Cardiac muscle cell (in vitro differentiated cells and primary cell): ENCODE data around the gene PILRA. TPM values are rescaled to one million over a fixed set of nuclear protein-coding genes. Genes with fewer than 3 reads are reported as not detected.
"Not testable (repeated sequence)": the region's sequence is repeated elsewhere in the genome, so short reads cannot be mapped to it uniquely, and the experiment has no call there.

Experiments used
- DNase-seq, 2 donors: peaks; one replicate each; pipeline versions ENCODE4 v3.0.0 to v3.0.0-alpha.2; 2010 to 2017; ENCODE audit warnings: low read depth in 1 of 2, low spot score in 1 of 2
- H3K27ac ChIP-seq: fragments of 200-600 bp; sonication (generic); 2 replicates; pipeline ENCODE4 v1.5.1; 2016
- H3K27me3 ChIP-seq: fragments of 200-600 bp; sonication (generic); 2 replicates; pipeline ENCODE4 v1.6.0; 2016; ENCODE audit warnings: control low read depth
- H3K36me3 ChIP-seq: fragments of 200-600 bp; sonication (generic); 2 replicates; pipeline ENCODE4 v1.5.1; 2016; ENCODE audit warnings: control low read depth
- H3K4me1 ChIP-seq: fragments of 200-600 bp; sonication (generic); 2 replicates; pipeline ENCODE4 v1.8.1; 2017; ENCODE audit warnings: low read depth, mild to moderate bottlenecking, mixed run types
- H3K4me3 ChIP-seq: fragments of 200-600 bp; sonication (generic); 2 replicates; pipeline ENCODE4 v1.5.1; 2016; ENCODE audit warnings: mild to moderate bottlenecking
- H3K9me3 ChIP-seq: fragments of 200-600 bp; sonication (generic); 2 replicates; pipeline ENCODE4 v1.5.1; 2017; ENCODE audit warnings: low read depth, mild to moderate bottlenecking, control low read depth
- polyA plus RNA-seq: library from polyadenylated mRNA; unstranded; fragments of >200 nt; fragmentation: Nextera tagmentation; extraction: Ambion mirVana; gene quantifications from 2 replicates; pipeline ENCODE4 v1.2.1, GENCODE V29; 2016
- total RNA-seq: library from RNA; depleted of rRNA; stranded (reverse); fragments of >200 nt; gene quantifications from 2 replicates; pipeline ENCODE4 v1.2.3, GENCODE V29; 2016
- TF ChIP-seq, protein P1 (sequence below): IDR thresholded peaks from 2 replicates; pipeline ENCODE4 v1.5.1; 2012; ENCODE audit warnings: low read depth, mild to moderate bottlenecking, low read length

Gene PILRA
- total and polyA plus RNA-seq, 2 experiments from 2014 or later, result 3.1 to 4.0 TPM

DNA sequence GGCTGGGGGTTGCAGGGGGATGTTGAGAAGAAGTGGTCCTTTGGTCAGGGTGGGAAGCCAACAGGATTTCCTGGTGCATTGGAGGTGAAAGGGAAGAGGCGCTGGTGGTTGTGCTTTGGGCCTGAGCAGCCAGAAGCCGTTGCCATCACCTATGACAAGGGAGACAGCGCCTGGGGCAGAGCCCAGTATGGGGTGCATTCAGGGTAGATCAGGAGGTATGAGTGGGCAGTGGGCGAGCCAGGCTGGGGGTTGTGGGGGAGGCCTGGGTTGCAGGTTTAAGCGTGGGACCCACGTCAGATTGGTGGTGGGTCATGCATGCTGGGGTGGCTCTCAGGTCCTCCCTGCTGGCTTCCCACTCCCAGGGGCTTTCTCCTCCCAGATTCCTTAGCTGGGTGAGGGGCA lies 21.6 kb upstream of the PILRA start:
- TF ChIP-seq, protein P1, sequence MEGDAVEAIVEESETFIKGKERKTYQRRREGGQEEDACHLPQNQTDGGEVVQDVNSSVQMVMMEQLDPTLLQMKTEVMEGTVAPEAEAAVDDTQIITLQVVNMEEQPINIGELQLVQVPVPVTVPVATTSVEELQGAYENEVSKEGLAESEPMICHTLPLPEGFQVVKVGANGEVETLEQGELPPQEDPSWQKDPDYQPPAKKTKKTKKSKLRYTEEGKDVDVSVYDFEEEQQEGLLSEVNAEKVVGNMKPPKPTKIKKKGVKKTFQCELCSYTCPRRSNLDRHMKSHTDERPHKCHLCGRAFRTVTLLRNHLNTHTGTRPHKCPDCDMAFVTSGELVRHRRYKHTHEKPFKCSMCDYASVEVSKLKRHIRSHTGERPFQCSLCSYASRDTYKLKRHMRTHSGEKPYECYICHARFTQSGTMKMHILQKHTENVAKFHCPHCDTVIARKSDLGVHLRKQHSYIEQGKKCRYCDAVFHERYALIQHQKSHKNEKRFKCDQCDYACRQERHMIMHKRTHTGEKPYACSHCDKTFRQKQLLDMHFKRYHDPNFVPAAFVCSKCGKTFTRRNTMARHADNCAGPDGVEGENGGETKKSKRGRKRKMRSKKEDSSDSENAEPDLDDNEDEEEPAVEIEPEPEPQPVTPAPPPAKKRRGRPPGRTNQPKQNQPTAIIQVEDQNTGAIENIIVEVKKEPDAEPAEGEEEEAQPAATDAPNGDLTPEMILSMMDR, result no peak
- Histone ChIP-seq H3K36me3 (peaks cover 48% of the 10 kb centered on the region), H3K4me3 (no peak overlapping the region), H3K4me1 (no peaks in the 10 kb centered on the region), H3K27ac (no peak overlapping the region), H3K27me3 (no peaks in the 10 kb centered on the region), H3K9me3 (no peaks in the 10 kb centered on the region)
- DNase-seq, result no peak

DNA sequence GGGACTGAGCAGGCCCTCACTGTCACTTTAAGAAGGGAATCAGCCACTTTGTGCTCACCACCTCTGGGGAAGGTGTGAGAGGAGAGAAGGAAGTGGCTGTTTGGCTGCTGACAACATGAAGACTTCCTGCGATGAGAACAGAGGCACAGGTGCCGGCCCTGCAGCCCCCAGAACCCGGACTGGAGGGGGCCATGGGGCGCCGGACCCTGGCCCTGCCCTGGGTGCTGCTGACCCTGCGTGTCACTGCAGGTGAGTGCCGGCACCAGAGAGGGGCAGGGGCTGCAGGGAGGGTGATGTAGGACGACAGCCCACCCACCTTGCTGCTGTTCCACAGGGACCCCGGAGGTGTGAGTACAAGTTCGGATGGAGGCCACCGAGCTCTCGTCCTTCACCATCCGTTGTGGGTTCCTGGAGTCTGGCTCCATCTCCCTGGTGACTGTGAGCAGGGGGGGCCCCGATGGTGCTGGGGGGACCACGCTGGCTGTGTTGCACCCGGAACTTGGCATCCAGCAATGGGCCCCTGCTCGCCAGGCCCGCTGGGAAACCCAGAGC lies 21.0 kb upstream of the PILRA start:
- not testable (repeated sequence) for H3K9me3 ChIP-seq, DNase-seq, H3K4me3 ChIP-seq, H3K27me3 ChIP-seq, H3K4me1 ChIP-seq, H3K27ac ChIP-seq
- peaks cover 42% of the 10 kb centered on the region for H3K36me3 ChIP-seq

DNA sequence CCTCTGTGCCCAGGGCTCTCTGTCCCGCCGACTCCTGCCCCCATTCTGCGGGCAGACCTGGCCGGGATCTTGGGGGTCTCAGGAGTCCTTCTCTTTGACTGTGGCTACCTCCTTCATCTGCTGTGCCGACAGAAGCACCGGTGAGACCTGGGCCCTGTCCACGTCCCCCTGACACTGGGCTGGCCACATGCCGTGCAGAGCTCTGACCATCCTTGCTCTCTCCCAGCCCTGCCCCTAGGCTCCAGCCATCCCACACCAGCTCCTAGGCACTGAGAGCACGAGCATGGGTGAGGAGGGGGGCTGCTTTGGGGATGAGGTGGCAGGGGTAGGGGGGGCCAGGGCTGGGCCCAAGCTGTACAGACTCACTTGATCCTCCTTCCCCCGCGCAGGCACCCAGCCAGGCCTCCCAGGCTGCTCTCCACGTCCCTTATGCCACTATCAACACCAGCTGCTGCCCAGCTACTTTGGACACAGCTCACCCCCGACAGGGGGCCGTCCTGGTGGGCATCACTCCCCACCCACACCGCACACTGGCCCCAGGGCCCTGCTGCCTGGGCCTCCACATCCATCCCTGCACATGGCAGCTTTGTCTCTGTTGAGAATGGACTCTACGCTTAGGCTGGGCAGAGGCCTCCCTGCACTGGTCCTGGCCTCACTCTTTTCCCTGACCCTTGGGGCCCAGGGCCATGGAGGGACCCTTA lies 20.2 kb upstream of the PILRA start:
- H3K36me3 ChIP-seq, result peaks cover 34% of the 10 kb centered on the region
- no peak overlapping the region for H3K27ac ChIP-seq
- TF ChIP-seq, protein P1, result no peak
- no peaks in the 10 kb centered on the region for H3K27me3 ChIP-seq
- H3K4me1 ChIP-seq, result no peaks in the 10 kb centered on the region
- H3K9me3 ChIP-seq, result no peaks in the 10 kb centered on the region
- no peak for DNase-seq
- no peak overlapping the region for H3K4me3 ChIP-seq

DNA sequence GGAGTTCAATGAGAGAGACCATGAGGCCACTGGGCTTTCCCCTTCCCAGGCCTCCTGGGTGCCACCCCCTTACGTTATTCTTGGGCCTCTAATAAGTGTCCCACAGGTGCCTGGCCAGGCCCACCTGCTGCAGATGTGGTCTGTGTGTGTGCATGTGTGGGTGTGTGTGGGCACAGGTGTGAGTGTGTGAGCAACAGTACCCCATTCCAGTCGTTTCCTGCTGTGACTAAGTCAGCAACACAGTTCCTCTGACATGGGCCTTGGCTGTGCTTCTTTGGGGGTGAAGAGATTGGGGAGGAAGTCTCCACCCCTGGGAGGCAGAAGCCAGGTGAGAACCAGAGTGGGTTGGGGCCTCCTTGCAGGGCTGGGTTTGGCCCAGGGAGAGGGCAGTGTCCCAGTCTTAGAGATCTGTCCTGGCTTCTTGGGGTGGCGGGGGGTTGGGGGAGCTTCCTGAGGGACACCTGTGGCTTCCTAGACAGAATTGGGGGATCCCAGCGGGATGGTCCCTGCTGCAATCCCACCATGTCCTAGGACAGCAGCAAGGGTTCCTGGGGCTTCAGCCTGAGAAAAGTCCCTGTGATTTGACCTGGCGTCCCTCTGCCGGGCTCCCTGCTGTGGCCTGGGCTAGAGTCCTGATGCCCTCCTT lies 19.5 kb upstream of the PILRA start:
- Histone ChIP-seq H3K4me1 (no peaks in the 10 kb centered on the region), H3K36me3 (peaks cover 33% of the 10 kb centered on the region), H3K4me3 (no peak overlapping the region), H3K9me3 (no peaks in the 10 kb centered on the region), H3K27ac (no peak overlapping the region), H3K27me3 (no peaks in the 10 kb centered on the region)
- no peak for DNase-seq
- TF ChIP-seq, protein P1, result no peak

DNA sequence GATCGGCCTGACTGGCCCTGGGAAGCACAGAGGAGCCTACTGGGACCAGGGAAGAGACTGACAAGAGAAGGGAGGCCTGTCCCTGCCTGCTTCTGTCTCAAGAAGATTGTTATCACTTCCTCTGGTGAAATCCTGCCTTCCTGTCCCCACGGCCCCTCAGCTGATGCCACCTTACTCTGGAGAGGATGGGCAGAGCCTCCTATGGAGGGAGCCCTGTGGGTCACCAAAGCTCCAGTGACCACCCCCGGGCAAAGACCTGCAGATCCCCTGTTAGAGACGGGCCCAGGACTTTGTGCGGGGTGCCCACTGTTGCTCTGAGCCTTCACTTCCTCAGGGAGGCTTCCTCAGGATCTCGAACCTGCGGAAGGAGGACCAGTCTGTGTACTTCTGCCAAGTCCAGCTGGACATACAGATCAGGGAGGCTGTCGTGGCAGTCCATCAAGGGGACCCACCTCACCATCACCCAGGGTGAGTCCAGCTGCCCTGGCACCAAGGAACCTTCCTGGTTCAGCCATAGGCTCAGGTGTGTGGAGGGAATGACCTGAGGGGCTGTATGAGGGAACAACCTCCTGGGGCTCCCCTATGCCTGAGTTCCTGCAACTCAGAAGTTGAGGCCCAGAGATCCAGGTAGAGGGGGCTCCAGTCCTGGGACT lies 16.7 kb upstream of the PILRA start:
- H3K4me3 ChIP-seq, result no peak overlapping the region
- no peaks in the 10 kb centered on the region for H3K9me3 ChIP-seq
- no peaks in the 10 kb centered on the region for H3K27me3 ChIP-seq
- DNase-seq, result no peak
- H3K4me1 ChIP-seq, result no peaks in the 10 kb centered on the region
- H3K36me3 ChIP-seq, result peaks cover 37% of the 10 kb centered on the region
- no peak overlapping the region for H3K27ac ChIP-seq
- TF ChIP-seq, protein P1, result no peak

DNA sequence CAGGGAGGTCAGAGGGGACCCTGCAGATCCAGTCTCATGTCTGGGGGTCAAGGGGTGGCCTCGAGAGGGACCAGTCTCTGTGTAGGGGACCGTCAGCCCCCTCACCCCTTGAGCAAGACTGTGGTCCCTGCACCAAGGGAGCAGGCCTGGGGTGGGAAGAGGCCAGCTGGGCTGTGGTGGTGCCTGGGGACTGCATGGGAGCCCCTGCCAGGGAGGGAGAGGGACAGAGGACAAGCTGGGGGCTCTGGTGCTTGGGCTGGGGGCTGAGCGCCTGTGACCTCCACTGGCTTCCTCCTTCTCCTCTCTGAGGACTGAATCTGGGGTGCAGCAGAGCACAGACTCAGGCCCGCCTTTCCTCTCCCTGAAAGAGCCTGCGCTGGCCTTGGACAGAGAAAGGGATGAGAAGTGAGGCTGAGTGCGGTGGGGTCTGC lies 16.1 kb upstream of the PILRA start:
- no peaks in the 10 kb centered on the region for H3K9me3 ChIP-seq
- H3K4me3 ChIP-seq, result no peak overlapping the region
- H3K27ac ChIP-seq, result no peak overlapping the region
- TF ChIP-seq, protein P1, result no peak
- H3K4me1 ChIP-seq, result no peaks in the 10 kb centered on the region
- peaks cover 43% of the 10 kb centered on the region for H3K36me3 ChIP-seq
- no peaks in the 10 kb centered on the region for H3K27me3 ChIP-seq
- no peak for DNase-seq
